ENCODE measurements around the gene MAP3K5. TPM values are rescaled to one million over a fixed set of nuclear protein-coding genes. Genes with fewer than 3 reads are reported as not detected.

Gene MAP3K5
- total and polyA plus RNA-seq, 2 of the 8 experiments (the other 6 are each of a cell fraction or from before 2014, with no cell fraction given) = 0.63 to 2.6 TPM

DNA sequence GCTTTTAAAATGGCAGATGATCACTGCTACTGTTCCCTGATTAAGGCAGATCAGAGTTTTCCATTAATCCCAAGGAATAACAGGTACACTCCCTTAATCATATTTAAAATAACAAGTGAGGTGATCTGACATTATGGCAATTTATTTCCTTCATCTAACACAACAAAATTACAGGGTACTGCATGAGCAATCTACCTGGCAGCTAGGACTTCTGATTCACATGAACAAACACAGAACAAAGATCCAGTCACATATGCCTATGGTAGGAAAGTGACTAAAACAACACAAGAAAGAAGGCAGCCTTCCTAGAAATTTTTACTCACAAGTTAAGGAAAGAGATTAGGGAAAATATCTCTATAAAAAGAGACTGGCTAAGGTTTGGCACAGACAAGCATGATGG, 275.3 kb downstream of the MAP3K5 start:
- Histone ChIP-seq H2BK20ac (ENCODE audit: low read length) (no peak overlapping the region), H2BK12ac (ENCODE audit: low read depth, low read length) (no peak overlapping the region), H4K8ac (ENCODE audit: extremely low read depth, insufficient read depth, low read length) (no peak overlapping the region), H3K79me2 (ENCODE audit: control insufficient read depth in 1 of 2, insufficient read depth in 2 of 2, low read length in 2 of 2) (peaks cover 5 to 92% of the 10 kb centered on the region in 2 experiments; a peak in 3 of 4 replicates), H4K91ac (replicated peaks; ENCODE audit: insufficient read length, low read length) (no peak overlapping the region), H3K4me1 (replicated peaks in 1 of 4; ENCODE audit: control insufficient read depth in 3 of 4, insufficient read depth in 4 of 4, low read length in 3 of 4) (peaks cover 3 to 8% (median 4%) of the 10 kb centered on the region in 4 experiments; a peak in 6 of 7 replicates), H3K27me3 (replicated peaks in 1 of 4; ENCODE audit: control insufficient read depth in 3 of 4, extremely low read depth in 1 of 4, insufficient read depth in 3 of 4, low read length in 3 of 4) (no peaks in the 10 kb centered on the region), H3K9ac (replicated peaks in 1 of 4; ENCODE audit: extremely low read depth in 1 of 4, low read depth in 3 of 4, low read length in 3 of 4) (no peak overlapping the region), H3K4me3 (ENCODE audit: extremely low read depth in 1 of 4, insufficient read depth in 2 of 4, low read depth in 3 of 4, low read length in 4 of 4) (no peak overlapping the region), H3K79me1 (ENCODE audit: low read depth, low read length) (peaks cover 9% of the 10 kb centered on the region; the same call in 1 of the 2 replicates), H3K23me2 (ENCODE audit: low read depth, low read length) (no peaks in the 10 kb centered on the region), H3K56ac (replicated peaks; ENCODE audit: insufficient read length, low read depth, low read length) (no peak overlapping the region), H2BK5ac (ENCODE audit: low read depth, low read length) (no peak overlapping the region), H3K36me3 (ENCODE audit: control insufficient read depth in 2 of 4, insufficient read depth in 4 of 4, low read length in 3 of 4) (no peaks in the 10 kb centered on the region; a peak in 1 of 8 replicates), H3K14ac (ENCODE audit: insufficient read length) (no peak overlapping the region), H4K20me1 (replicated peaks in 1 of 2; ENCODE audit: control insufficient read depth in 1 of 2, insufficient read depth in 2 of 2, low read length in 2 of 2) (peaks cover 0 to 1% of the 10 kb centered on the region in 2 experiments), H2AK5ac (ENCODE audit: low read depth, low read length) (no peak overlapping the region), H3K18ac (ENCODE audit: extremely low read depth, low read length) (no peak overlapping the region), H3K9me3 (ENCODE audit: insufficient read depth in 2 of 2, low read depth in 1 of 2, low read length in 1 of 2) (no peaks in the 10 kb centered on the region), H3K27ac (ENCODE audit: low read depth, low read length) (no peak overlapping the region), H3K23ac (ENCODE audit: insufficient read length) (no peak overlapping the region), H2BK15ac (ENCODE audit: low read length) (no peak overlapping the region), H2BK120ac (replicated peaks; ENCODE audit: low read depth, low read length) (no peak overlapping the region), H3K4me2 (ENCODE audit: insufficient read depth in 1 of 2, low read depth in 2 of 2, low read length in 2 of 2) (no peak overlapping the region), H4K5ac (ENCODE audit: insufficient read length, low read depth, low read length) (no peak overlapping the region), H2AFZ (ENCODE audit: low read length) (no peak overlapping the region), H3K4ac (replicated peaks; ENCODE audit: insufficient read length, low read depth, low read length) (no peak overlapping the region)
- DNase-seq (ENCODE audit: low read depth in 1 of 2, low spot score in 2 of 2) (no peak), FAIRE-seq (no peak)
- ChIA-PET POLR2A (ENCODE audit: partially characterized antibody) (no interaction called here), CTCF (ENCODE audit: partially characterized antibody) (interaction anchor here (0.9 kb wide), 1 partner anchor 9 kb away, joined by 4 read pairs; no protein-coding TSS in a partner anchor)
- TF ChIP-seq, protein P1, sequence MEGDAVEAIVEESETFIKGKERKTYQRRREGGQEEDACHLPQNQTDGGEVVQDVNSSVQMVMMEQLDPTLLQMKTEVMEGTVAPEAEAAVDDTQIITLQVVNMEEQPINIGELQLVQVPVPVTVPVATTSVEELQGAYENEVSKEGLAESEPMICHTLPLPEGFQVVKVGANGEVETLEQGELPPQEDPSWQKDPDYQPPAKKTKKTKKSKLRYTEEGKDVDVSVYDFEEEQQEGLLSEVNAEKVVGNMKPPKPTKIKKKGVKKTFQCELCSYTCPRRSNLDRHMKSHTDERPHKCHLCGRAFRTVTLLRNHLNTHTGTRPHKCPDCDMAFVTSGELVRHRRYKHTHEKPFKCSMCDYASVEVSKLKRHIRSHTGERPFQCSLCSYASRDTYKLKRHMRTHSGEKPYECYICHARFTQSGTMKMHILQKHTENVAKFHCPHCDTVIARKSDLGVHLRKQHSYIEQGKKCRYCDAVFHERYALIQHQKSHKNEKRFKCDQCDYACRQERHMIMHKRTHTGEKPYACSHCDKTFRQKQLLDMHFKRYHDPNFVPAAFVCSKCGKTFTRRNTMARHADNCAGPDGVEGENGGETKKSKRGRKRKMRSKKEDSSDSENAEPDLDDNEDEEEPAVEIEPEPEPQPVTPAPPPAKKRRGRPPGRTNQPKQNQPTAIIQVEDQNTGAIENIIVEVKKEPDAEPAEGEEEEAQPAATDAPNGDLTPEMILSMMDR (IDR thresholded peaks at IDR 0.05; ENCODE audit: control extremely low read depth in 1 of 3, insufficient read depth in 1 of 3, low read depth in 1 of 3, low read length in 3 of 3) = no peak
- no peak for TF ChIP-seq EGR1 (IDR thresholded peaks at IDR 0.05; ENCODE audit: borderline replicate concordance, low read depth, low read length)
- no peak for TF ChIP-seq SP1 (IDR thresholded peaks at IDR 0.05; ENCODE audit: low read depth, low read length)
- TF ChIP-seq POU5F1 (IDR thresholded peaks at IDR 0.05; ENCODE audit: low read depth, low read length) = no peak
- TF ChIP-seq CEBPB (IDR thresholded peaks at IDR 0.05; ENCODE audit: low read depth, low read length) = no peak
- no peak for TF ChIP-seq HDAC6 (IDR thresholded peaks at IDR 0.05; ENCODE audit: low read depth, low read length)
- TF ChIP-seq NRF1 (IDR thresholded peaks at IDR 0.05; ENCODE audit: low read depth, low read length) = no peak
- no peak for TF ChIP-seq CREB1 (IDR thresholded peaks at IDR 0.05)
- no peak for TF ChIP-seq BACH1 (IDR thresholded peaks at IDR 0.05; ENCODE audit: low read length)

All from H1 (cell line).